Measurements from ENCODE around the gene KLK14.

The KLK14 gene

DNA sequence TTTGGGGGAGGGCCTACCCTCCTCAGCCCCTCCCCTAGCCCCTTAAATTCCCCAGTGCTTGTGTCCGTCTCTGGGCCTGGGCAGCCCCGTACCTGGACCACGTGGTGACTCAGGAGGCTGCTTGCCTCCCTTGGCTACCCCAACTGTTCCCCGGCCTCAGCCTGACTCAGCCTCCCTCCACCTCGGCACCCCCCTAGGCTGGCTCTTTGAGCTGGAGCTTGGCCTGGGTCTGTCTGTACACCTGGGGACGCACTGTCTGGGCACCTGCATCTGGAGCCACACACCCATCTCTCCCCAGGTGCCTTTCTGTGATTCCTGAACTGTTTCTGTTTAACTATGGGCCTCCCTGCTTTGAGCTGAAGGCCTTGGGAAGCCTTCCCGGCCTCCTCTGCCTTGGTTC lies 1.8 kb upstream of the KLK14 start:
- no peak for DNase-seq (ENCODE audit: low read depth)

DNA sequence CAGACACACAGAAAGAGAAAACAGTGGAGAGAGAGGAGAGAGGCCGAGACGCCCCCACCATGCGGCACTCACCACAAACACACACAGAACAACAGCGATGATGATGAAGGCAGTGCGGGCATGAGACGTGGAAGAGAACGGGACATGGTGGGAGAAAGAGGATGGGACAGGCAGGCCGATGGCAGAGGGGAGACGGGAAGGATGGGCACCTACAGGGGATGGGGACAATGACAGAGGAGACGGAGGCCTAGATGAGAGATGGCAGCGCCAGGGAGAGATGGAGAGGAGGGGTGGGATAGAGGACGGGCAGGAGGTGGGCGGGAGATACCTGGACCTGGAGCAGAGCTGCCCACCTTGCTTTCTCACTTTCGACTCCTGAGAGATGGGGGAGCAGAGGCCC lies 1.1 kb upstream of the KLK14 start:
- no peak for DNase-seq (ENCODE audit: low read depth)

DNA sequence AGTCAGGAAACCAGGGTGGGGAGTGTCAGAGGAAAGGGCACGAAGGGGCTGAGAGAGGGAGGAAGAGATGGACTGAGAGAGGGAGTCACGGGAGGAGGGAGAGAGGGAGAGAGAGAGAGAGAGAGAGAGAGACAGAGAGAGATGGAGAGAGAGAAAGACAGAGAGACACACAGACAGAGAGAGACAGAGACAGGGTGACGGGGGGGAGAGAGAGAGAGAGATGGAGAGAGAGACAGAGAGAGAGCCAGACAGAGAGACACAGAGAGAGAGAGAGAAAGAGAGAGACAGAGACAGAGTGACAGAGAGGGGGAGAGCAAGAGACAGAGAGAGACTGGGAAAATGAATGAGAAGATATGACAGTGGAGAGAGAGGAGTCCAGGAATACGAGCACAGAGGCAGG lies 494 bp upstream of the KLK14 start:
- DNase-seq (ENCODE audit: low read depth), result no peak

DNA sequence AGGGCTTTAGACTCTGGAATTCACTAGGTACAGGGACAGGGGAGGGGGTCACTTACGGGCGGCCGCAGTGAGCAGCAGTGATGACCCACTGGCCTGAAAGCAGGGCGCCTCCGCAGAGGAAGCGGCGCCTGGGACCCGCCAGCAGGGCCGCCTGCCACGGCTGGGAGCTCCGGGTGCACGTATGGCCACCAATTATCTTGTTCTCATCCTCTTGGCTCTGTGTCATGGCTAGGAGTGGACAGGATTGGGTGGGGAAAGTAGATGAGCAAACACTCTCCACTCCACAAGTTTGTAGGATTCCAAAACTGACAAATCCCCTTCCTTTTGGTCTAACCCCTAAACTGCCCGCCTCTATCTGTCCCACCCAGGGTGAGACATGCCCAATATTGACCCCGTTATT lies 1.2 kb downstream of the KLK14 start:
- no peak for DNase-seq (ENCODE audit: low read depth)

DNA sequence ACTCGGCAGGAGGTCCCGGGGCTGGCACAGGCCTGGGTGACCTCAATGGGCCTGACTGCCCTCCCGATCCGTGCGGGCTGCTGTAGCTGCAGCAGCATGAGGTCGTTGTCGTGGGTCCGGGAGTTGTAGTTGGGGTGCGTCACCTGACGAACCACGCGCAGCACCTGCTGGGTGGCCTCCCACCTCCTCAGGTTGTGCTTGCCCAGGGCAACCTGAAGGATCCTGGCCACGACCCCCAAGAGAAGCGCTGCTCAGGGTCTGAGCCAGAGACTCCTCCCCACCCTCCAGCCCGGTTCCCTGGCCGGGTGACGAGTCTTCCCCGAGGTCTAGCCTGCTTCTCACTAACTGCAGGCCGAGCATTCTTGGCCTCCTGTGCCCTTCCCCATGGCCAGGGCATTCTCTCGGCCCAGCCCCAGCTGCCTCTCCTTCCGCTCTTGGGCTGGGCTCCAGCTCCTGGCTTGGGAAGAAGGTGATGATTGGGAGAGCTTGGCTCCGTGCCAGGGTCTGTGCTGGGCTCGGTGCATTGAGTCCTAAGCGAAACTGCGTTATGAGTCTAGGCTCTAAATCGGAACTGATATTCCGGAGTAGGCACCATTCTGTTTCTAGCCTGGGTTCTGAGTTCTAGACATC lies 3.1 kb downstream of the KLK14 start:
- DNase-seq (ENCODE audit: low read depth), result no peak

DNA sequence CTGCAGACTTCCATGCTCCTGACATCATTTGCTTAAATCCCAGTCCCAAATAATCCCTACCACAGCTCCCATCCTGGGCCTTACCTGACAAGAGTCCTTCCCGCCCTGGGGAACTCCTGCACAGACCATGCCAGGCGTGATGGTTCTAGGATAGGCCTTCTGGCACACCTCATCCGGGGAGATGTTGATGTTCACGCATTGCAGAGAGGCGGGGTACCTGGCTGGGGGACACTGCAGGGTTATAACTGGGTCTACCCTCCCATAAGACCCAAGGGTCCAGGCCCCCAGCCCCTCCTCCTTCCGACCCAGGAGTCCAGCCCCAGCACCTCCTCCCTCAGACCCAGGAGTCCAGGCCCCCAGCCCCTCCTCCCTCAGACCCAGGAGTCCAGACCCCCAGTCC lies 4.0 kb downstream of the KLK14 start:
- no peak for DNase-seq (ENCODE audit: low read depth)

DNA sequence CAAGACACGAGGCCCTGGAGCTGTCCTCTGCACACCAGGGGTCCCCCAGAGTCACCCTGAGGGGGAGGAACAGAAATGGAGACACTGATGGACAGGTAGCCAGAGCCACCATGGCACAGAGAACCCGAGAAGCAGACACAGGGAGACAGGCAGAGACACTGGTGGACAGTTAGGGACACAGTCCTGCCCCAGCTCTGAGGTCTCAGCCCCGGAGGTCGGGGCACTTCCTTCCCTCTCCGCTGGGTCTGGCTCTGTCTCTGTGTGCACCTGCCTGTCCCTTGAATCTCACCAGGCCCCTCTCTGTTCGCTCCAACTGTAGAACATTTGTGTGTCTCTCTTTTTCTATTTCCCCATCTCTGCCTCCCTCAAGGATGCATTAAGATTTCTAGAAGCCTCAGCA lies 4.6 kb downstream of the KLK14 start:
- no peak for DNase-seq (ENCODE audit: low read depth)

DNA sequence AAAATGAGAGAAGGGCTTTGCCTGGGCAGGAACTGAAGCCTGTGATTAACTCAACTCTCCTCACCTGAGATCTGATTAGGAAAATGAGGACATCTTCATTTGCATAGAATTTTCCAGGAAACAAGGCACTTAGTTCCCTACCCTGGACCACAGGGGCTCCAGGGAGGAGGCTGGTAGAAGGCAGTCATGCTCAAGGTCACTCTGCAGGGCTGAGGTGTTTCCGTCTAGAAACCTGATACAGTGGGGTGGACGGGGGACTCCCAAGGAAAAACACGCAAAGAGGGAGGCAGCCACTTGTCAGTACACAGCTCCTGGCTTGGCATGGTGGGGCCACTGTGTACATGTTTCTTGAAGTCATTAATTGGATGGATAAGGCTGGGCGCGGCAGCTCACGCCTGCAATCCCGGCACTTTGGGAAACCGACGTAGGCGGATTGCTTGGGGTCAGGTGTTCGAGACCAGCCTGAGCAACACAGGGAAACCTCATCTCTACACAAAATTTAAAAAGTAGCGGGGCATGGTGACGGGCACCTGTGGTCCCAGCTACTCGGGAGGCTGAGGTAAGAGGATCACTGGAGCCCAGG lies 6.0 kb downstream of the KLK14 start:
- DNase-seq (ENCODE audit: low read depth), result no peak

DNA sequence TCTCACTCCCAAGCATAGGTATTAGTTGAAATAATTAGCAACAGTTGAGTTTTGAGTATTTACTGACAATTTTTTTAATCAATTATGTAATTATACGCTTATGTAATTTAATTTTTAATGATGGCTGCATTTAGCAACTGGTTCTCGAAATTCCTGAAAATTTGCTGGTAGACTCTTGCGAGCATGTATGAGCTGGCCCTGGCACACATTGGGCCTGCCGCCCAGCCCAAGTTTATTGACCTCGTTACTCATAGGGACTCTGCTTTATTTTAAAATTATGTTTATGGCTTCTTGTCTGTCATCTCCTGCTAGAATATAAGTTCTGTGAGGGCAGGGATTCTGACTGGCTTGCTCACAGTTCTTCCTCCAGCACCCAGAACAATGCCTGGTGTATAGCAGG lies 6.7 kb downstream of the KLK14 start:
- DNase-seq (ENCODE audit: low read depth), result no peak

DNA sequence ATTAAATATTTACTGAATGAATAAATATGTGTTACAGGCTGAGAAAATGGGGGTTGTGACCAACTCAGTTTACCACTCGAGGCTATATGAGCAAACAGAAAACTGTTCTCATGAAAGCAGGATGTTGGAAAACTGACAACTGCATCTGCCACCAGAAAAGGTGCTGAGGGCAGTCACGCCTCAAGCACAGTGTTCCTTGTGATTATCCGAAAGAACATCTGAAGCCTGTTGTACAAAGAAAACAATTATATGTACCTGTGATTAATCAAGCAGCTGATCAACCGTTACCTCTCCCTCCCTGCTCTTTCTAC lies 11.6 kb downstream of the KLK14 start:
- DNase-seq (ENCODE audit: low read depth), result no peak

DNA sequence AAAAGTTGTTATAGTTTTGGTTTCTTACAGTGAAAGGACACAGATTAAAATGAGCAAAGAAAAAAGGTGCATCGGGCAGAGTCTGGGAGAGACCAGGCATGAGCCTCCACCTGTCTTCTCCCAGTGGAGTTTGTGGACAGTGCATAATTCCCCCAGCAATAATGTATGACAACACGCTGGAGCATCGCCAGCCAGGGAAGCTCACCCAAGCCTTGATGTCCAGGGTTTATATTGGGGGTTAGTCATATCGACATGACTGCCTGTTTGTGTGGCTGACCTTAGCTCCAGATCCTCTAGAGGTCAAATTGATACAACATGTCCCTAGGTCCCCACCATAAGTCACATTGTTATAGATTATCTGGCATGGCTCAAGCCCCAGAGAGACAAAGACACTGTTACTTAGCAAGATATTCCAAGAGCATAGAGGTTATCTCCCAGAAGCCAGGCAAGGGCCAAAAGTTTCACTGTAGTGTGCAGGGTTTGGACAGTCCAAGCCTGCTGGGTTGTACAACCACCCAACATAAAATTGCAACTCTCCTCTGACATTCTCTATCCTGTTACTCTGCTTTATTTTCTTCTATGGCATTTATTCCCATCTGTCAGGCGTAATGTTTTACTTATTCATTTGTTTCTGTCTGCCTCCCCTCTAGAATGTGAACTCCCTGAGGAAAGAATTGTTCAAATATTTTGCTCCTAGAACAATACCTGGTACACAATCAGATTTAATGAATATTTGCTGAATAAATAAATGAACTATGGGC lies 12.2 kb downstream of the KLK14 start:
- DNase-seq (ENCODE audit: low read depth), result no peak

DNA sequence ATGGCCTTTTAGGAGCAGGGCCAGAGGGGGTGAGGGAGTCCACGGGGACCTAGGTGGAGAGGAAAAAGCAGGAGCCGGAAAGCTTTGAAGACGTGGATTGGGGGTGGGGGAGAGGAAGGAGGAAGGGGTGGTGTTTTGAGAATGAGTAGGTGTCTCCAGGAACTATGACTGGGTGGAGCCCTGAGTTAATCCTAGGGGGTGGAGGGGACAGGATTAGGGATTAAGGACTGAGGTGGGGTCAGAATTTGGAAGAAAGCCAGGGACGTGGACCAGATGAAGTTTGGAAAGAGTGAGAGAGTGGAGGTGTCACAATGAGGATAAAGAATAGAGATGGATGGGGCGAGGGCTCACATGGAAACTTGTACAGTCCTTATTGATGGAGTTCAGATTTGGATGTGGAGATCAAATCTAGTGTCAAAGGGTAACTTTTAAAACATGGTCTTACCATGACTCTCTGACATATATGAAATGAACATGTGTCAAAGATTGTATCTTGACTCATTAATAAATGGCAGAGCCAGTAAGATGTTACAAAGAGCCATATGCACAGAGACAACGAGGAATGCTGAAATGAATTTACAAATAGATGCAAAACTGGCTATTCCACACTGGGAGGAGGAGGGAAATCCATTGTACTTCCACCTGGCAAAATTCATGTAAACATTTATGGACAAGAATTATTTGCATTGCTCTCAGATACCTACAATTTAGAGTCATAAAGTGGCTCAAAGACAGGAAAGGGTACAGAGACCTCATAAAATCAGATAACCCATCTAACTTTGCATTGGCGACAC lies 16.1 kb downstream of the KLK14 start:
- no peak for DNase-seq (ENCODE audit: low read depth)

DNA sequence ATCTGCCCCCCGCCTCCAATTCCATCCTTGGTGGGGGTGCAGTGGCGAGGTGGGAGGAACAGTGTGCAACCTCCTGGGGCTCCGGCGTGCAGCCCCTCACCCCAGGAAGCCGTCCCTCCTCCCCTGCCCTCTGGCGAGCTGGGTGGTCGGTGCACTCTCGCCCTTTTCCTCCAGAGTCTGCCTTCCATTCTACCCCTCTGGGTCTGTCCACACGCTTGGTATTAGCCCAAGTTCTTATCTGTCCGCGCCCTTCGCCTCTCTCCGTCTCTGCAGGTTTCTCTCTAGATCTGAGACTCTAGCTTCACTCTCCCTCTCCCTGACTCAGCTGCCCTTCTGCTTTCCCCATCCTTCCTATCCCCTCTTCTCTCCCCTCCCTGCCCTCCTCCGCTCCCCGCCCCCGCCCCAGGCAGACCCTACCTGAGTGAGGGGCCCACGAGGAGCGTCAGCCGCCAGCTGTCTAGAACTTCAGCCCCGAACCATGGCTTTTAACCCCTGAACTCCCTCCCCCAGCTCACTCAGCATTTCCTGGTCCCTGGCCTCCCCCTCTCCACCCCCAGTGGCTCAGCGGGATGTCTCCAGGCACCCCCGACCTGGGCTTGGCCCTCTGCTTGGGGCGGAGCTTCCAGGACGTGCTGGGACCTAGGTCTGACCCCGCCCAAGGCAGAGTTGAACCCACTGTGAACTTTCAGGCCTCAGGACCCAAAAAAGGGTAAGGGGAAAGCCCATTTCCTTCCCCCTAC lies 17.3 kb downstream of the KLK14 start:
- DNase-seq (ENCODE audit: low read depth), result no peak

DNA sequence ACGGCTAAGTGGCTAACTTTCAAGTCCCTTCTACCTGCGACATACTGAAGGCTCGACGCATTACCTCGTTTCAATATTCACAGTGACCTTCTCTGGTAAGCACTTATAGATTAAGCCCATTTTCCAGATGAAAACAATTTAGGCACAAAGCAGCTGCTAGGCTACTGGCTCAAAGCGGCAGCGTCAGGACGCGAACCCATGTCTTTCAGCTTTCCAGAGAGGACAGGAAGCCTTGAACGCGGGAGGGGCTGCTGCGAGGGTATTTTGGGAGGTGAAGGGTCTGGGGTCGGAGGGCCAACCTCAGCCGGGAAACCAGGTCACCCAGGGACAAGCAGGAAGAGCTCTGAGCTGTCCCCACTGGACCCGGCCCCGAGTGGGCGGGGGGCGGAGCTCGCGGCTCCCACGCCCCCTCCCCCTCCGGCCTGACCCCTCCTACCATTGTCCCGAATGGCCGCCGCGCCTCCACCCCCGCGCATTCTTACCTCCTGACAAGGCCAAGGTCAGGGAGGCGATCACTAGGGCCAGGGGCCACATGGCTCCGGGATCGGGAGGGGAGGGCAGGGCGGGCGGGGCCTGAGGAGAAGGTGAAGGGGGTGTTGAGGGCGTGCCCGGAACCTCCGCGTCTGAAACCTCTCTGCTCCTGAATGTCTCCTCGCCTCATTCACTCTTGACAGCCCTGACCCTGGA lies 18.0 kb downstream of the KLK14 start, which contains the start of gene KLK13:
KLK13 (minus strand) TSS at position 559 of the 687 bp plus-strand sequence; CDS start at position 534, 25 bp downstream.
- DNase-seq (ENCODE audit: low read depth), result no peak

DNA sequence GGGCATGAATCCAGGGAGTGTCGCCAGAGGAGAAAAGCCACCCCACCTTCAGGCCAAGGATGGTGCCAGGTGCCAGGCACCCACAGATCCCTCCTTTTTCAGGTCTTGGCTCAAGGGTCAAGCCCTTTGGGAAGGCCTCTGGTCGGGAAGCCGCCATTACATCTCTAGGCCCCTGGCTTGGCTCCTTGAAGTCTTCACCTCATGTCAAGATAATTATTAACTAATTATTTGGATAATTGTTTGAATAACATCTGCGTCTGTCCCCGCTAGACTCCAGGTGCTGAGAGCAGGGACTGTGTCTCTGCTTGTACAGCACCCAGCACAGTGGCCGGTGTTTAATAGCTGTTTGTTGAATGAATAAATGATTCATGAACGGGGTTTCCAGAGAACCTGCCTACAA lies 19.0 kb downstream of the KLK14 start:
- no peak for DNase-seq (ENCODE audit: low read depth)

DNA sequence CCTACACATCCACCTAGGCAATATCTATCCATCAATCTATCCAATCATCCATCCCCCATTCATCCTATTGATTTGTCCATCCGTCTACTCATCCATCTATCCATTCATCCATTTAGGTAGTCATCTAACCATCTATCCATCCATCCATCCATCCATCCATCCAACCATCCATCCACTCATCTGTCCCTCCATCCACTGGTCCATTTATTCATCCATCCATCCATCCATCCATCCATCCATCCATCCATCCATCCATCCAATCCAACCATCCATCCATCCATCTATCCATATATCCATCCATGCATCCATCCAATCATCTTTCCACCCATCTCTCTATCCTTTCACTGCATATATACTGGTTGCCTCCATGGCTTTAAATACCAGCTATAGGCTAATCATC lies 21.7 kb downstream of the KLK14 start:
- no peak for DNase-seq (ENCODE audit: low read depth)

DNA sequence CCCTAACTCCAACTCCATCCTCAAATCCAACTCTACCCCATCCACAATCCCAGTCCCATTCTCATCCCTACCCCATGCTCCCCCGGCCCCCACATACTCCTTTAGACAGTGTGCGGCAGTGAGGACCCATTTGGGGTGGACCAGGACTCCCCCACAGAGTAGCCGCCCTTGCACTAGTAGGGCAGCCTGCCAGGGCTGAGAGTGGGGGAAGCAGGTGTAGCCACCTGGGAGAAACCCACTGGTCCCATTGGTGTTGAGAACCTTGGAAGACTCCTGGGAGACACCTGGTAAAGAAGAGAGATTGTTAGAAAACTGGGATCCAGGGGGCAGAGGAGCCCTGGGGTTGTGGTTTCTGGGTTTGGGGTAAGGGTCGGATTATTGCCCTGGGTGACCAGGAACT lies 22.4 kb downstream of the KLK14 start:
- DNase-seq (ENCODE audit: low read depth), result no peak

DNA sequence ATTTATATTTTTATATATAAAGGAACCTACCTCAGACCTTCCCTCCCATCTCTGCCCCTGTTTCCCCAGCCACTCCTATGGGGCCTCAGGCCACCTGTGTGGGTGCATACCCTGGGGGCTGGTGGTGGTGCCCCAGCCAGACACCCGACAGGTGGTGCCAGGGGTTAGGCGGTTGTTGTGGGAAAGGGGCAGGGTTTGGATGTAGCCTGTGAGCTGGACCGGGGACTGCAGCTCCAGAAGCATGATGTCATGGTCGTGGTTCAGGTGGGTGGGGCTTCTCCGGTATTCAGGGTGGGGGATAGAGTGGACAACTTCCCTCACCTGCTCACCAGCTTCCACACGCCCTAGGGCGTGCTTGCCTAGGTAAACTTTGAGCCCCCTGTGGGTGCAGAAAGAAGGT lies 23.0 kb downstream of the KLK14 start:
- DNase-seq (ENCODE audit: low read depth), result no peak

DNA sequence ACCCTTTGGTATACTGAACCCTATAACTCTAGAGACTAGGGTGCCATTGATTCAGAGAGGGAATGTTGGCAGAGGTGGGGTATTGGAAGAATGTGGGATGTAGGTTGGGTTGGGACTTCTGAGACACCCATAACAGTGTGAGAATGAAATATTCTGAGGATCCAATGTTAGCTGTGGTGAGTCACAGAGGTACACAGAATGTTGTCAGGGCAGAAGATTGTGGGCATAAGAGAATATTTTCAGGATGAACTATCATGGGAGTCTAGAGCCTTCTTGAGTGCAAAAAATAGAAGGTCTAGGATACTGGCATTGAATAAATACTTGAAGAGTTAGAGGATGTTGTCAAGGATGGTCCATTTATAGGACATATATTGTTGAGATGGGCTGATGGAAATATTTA lies 26.8 kb downstream of the KLK14 start:
- DNase-seq (ENCODE audit: low read depth), result no peak

DNA sequence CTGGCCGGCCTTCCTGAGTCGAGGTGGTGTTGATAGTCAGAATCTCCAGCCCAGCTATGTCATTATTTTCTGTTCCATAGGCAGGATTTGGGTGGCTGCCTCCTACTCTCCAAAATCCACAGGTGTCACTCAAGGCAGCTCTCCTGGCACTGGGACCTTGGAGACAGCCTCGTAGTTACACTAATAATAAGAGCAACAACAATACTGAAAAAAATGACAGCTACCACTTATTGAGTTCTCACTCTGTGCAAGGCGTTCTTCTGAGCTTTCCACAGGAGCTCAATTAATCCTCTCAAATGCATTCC lies 35.7 kb downstream of the KLK14 start:
- DNase-seq (ENCODE audit: low read depth), result no peak

DNA sequence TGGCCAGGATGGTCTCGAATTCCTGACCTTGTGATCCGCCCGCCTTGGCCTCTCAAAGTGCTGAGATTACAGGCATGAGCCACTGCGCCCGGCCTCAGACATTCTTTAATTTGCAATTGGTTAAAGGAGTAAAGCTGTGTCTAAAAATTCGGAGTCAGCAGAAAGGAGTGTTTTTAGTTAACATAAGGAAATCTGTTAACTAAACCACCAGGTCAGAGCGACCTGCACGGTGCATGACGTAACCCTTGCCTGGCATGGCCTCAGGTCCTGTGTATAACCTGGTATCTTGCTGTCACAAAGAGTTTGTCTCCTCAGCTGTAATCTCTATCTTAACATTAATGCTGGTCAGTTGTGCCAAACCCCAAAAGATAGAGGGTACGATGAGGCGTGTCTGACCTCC lies 38.4 kb downstream of the KLK14 start:
- DNase-seq (ENCODE audit: low read depth), result no peak

DNA sequence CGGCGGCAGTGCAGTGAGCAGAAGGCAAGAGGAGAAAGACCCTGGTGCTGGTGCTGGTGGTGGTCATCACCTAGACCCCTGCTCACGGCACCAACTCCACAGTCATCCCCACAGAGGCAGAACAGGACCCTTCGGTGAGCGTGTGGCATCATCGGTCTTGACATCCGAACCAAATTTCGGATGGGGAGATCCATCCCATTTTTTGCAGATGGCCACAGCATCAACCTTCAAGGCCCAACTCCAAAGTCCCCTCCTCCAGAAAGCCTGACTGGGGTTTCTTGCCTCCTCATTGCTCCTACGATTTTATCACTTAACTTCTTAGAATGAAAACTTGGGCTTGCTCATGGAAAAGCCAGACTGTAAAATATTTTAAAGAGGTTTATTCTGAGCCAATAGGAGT lies 39.2 kb downstream of the KLK14 start:
- DNase-seq (ENCODE audit: low read depth), result no peak

Data from non-pigmented ciliary epithelial cell (primary cell).